ENCODE data around the gene SLC27A3. TPM values are rescaled to one million over a fixed set of nuclear protein-coding genes. Genes with fewer than 3 reads are reported as not detected.

The SLC27A3 gene
- total RNA-seq, 1 donor from 2014 or later, result 315 TPM

DNA sequence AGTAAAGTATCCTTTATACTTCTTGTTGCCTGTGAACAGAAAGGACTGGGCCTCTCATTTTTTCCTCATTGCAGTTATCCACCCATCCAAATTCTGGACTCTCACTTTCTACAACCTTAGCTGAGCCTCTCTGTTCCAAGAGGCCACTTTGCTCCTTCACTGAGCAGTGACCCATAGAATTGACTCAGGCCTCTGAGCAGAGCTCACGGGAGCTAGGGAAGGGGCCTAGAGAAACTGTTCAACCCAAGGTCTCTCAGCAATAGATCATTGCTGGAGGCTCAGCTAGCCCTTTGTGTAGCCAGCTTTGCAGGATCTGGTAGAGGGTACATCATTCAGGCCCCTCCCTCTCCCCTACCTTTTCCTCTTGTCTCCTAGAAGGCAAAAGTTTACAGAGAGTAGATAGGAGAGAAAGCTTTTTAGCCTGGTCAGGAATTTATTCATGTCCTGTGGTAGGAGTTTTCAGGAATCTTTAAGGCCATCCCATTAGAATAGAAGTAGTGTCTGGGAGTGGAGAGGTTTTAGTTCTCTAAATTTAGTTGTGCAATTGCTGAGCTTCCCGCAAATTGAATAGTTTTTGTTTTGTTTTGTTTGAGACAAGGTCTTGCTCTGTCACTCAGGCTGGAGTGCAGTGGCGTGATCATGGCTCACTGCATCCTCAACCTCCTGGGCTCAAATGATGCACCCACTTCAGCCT is 40.7 kb upstream of the SLC27A3 start:
- Histone ChIP-seq H3K4me1 (peaks cover 4 to 46% of the 10 kb centered on the region in 2 donors), H3K27me3 (no peaks in the 10 kb centered on the region), H3K36me3 (peaks cover 0 to 5% of the 10 kb centered on the region in 2 donors), H3K27ac (peak overlapping the region; percentile 57 to 64), H3K4me3 (no peak overlapping the region), H3K9me3 (no peaks in the 10 kb centered on the region)
- TF ChIP-seq, protein P1, sequence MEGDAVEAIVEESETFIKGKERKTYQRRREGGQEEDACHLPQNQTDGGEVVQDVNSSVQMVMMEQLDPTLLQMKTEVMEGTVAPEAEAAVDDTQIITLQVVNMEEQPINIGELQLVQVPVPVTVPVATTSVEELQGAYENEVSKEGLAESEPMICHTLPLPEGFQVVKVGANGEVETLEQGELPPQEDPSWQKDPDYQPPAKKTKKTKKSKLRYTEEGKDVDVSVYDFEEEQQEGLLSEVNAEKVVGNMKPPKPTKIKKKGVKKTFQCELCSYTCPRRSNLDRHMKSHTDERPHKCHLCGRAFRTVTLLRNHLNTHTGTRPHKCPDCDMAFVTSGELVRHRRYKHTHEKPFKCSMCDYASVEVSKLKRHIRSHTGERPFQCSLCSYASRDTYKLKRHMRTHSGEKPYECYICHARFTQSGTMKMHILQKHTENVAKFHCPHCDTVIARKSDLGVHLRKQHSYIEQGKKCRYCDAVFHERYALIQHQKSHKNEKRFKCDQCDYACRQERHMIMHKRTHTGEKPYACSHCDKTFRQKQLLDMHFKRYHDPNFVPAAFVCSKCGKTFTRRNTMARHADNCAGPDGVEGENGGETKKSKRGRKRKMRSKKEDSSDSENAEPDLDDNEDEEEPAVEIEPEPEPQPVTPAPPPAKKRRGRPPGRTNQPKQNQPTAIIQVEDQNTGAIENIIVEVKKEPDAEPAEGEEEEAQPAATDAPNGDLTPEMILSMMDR (IDR thresholded peaks at IDR 0.05), result no peak
- intact Hi-C loops (cut with DNase I), result no loop called here
- DNase-seq (ENCODE audit: low spot score in 2 of 2), result no peak

DNA sequence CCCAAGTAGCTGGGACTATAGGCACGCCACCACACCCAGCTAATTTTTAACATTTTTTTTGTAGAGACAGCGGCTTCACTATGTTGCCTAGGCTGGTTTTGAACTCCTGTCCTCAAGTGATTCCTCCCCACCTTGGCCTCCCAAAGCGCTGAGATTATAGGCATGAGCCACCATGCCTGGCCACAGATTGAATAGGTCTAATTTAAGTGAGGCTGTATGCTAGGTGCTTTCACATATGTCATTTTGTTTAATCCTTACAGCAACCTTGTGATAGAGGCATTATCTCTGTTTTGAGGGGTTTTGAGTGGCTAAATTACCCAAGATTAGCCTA is 40.2 kb upstream of the SLC27A3 start:
- Histone ChIP-seq H3K27ac (peak overlapping the region; percentile 57 to 64), H3K4me3 (no peak overlapping the region), H3K4me1 (peaks cover 4 to 41% of the 10 kb centered on the region in 2 donors), H3K36me3 (peaks cover under 1 to 10% of the 10 kb centered on the region in 2 donors), H3K9me3 (no peaks in the 10 kb centered on the region), H3K27me3 (no peaks in the 10 kb centered on the region)
- no peak for DNase-seq (ENCODE audit: low spot score in 2 of 2)
- TF ChIP-seq, protein P1 (IDR thresholded peaks at IDR 0.05), result no peak
- intact Hi-C loops (cut with DNase I), result no loop called here

DNA sequence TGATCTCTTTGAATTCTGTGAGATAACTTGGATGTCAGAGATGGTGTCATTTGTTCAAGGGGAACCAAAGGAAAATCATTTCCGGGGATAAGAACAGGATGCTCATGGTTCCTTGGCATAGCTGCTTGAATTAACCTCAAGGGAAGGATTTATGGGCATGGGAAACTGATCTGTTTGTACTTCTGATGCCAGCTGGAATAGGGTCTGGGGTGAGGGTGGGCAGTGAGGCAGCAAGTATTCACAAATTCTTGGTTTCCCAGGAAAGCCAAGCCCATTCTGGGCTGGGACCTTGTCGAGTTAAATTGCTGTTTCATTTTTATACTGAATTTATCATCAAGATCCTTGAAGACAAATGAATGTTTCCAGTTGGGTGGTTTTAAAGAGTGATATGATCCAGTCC is 33.2 kb upstream of the SLC27A3 start:
- no peaks in the 10 kb centered on the region for H3K27me3 ChIP-seq
- peaks cover 6 to 30% of the 10 kb centered on the region in 2 donors for H3K4me1 ChIP-seq
- peaks cover 24 to 53% of the 10 kb centered on the region in 2 donors for H3K36me3 ChIP-seq
- H3K9me3 ChIP-seq, result no peaks in the 10 kb centered on the region
- intact Hi-C loops (cut with DNase I), result no loop called here
- no peak for DNase-seq (ENCODE audit: low spot score in 2 of 2)
- TF ChIP-seq, protein P1 (IDR thresholded peaks at IDR 0.05), result no peak
- peak overlapping the region; percentile 74 to 86 for H3K27ac ChIP-seq
- no peak overlapping the region for H3K4me3 ChIP-seq

- no peak for DNase-seq (ENCODE audit: low spot score in 2 of 2)
- no peaks in the 10 kb centered on the region for H3K27me3 ChIP-seq
- intact Hi-C loops (cut with DNase I), result no loop called here
- TF ChIP-seq, protein P1 (IDR thresholded peaks at IDR 0.05), result no peak
- H3K4me1 ChIP-seq, result peaks cover 6 to 35% of the 10 kb centered on the region in 2 donors
- H3K4me3 ChIP-seq, result no peak overlapping the region
- no peaks in the 10 kb centered on the region for H3K9me3 ChIP-seq
- H3K27ac ChIP-seq, result peak overlapping the region; percentile 74 to 86
- peaks cover 25 to 58% of the 10 kb centered on the region in 2 donors for H3K36me3 ChIP-seq
These were observed 32.6 kb upstream of the SLC27A3 start for GRCh38 chr1:153742411-153743142.

DNA sequence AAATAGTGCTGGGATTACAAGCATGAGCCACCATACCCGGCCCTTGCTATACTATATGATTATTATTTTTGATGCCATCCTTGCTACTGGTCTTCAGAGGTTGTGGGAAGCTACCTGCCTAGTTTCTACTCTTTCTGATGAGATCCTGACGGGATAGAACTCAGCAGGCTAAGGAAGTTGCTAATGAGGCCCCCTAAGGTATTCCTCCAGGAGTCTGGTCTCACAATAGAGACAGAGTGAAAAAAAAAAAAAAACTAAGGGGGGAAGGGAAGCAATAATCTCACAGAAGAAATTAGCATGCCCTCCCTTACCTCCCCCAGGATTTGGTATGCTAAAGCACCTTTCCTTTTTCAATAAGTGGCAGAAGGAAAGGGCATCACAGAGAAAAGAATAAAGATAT is 29.8 kb upstream of the SLC27A3 start:
- H3K9me3 ChIP-seq, result no peaks in the 10 kb centered on the region
- no peak overlapping the region for H3K4me3 ChIP-seq
- H3K4me1 ChIP-seq, result peaks cover 22 to 62% of the 10 kb centered on the region in 2 donors
- H3K27ac ChIP-seq, result peak overlapping the region; percentile 91 to 94
- intact Hi-C loops (cut with DNase I), result no loop called here
- no peaks in the 10 kb centered on the region for H3K27me3 ChIP-seq
- TF ChIP-seq, protein P1 (IDR thresholded peaks at IDR 0.05), result no peak
- no peak for DNase-seq (ENCODE audit: low spot score in 2 of 2)
- peaks cover 21 to 45% of the 10 kb centered on the region in 2 donors for H3K36me3 ChIP-seq

All from ascending aorta (tissue), 2 donors.